GM19324 (cell line): Measurements from ENCODE around the gene ABR.
"Not testable (repeated sequence)": the region's sequence is repeated elsewhere in the genome, so short reads cannot be mapped to it uniquely, and the experiment has no call there.

ENCODE experiments used
- ATAC-seq: cut with Tn5 transposase; IDR thresholded peaks from one replicate; pipeline ENCODE4 v1.9.1; 2021; ENCODE audit warnings: mild to moderate bottlenecking, moderate library complexity; ENCODE audit not compliant: unreplicated experiment, low FRiP score

The ABR gene

DNA sequence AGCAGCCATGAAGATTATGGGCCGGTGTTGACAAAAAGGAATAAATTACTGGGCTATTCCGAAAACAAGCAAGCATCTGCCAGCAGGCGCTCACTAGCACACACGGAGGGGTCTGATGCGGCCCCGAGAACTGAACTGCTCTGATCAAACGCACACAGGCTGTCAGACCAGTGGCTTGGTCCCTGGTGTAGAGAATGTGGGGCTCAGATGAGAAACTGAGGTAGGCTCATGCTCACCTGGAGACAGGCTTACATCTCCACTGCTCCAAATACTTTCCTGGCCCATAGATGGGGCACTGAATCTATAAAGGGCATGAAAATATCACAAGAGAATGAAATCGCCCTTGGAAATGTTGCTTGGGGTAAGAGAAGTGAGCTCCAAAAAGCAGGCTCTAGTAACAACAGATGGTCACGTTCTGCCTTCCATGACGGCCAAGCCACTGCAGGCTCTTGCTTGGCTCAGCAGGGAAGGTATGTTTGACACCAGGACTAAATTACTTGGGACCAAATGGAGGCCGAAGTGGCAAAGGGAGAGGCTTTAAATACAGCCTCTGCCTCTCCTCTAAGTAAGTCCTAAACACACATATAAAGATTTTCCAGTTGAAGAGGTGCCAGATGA is 5.4 kb downstream of the ABR start:
- ATAC-seq = no peak

DNA sequence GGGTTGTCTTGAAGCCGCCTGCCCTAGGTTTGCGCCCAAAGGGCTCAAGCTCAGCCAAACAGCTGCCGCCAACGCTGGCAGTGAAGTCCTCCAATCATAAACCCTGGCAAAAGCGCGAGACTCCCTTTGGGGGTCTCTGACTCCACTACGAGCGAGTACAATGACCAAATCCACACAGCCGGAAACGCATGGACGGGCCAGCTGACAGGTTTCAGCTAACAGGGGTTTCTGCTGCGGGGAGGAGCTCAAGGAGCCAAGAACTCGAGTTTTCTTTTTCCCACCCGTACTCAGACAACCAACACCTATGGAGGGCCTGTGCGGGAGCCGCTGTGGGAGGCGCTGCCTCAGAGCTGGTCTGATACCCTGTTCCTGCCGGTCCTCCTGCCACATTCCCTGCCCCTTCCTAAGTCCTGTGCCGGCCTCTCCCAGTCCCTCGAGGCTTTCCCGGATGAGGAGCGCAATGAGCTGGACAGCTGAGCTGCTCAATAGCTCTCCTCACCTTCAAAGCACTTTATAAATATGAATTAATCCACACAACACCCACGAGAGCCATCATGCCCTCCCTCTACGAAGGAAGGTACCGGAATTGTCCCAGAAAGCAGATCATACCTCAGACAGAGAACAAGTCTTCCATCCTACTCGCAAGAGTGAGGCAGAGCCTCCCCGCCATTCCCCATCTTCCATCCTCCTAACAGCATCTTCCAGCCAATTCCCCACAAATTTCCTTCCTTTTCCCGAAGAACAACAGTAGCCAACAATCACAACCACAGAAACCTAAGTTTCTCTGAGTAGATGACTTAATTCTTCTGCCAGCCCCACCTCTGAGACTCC is 6.1 kb downstream of the ABR start:
- ATAC-seq = no peak

DNA sequence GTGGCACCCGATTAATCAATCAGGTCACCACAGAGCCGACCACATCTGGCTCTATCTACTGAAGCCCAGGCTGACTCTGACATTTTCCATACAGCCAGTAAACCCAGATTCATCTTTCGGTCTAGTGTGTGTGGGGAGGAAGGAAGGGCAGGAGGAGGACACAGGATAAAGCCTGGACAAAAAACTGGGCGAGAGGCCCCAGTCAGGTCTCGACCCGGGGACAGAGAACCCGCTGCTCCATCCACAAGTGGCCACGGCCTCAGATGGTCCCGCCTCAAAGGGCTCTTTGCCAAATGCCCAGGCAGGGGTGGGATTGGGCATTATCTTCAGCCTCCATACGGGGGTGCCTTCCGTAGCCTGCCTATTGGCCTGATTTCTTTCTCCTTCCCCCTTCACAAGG is 7.8 kb downstream of the ABR start:
- no peak for ATAC-seq

DNA sequence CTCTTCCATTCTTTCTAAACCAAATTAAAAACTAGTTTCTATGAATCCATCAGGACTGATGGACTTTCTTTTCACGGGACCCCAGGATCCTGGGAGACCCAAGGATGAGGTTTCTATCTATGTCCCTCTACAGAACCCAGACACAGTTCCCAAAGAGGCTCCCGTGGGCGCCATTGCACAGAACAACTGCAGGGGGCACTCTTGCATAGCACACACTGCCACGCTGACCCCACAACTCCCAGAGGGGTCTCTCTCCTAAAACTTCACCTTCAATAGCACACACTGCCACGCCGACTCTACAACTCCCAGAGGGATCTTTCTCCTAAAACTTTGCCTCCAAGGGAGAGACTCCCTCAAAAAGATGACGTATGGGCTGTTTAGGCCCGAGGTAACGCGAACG is 9.0 kb downstream of the ABR start:
- ATAC-seq = no peak

DNA sequence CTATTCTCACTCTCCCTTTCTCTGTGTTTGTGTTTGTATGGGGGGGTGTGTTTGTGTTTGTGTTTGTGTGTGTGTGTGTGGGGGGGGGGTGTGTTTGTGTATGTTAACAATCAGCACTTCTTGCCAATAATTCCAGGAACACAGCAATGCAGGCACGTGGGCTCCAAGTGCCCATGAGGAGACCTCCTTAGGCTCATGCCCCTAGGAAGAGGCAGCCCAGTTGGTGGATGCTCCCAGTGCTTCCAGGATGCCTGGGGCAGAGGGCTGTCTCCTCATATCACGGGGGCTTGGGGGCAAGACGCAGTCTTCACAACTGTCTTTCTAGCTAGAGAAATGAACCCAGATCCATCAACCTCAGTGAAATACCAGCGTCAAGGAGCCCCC is 9.9 kb downstream of the ABR start:
- ATAC-seq = no peak

DNA sequence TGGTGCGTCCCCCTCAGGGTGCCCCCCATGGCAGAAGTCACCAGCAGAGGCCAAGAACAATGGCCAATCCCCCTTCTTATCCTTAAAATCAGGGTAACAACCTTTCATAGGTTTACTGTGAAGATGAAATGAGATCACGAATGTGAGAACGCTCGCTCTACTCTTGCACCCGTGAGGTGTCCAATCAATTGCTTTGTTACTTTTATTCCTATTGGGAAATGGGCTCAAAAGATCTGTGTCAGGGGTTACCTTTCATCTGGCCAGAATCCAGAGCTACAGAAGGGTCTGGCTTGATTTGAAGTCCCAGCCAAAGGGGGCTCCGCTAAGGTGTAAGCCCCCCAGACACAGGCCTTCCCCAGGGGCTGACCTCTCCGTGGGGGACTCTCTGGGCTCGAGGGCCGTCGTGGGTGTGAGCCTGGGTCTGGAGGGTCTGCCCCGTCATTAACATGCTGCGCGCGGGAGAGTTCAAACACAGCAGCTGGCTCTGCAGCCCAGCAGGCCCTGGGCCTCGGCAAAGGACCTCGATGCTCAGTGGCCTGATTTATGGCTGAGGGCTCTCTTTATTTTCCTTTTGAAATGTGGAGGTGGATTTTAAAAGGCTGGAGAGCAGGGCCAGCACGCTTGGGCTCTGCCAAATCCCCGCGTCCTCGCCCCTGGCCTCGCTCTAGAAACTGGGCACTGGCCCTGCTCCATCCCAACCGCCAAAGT is 10.4 kb downstream of the ABR start:
- no peak for ATAC-seq

DNA sequence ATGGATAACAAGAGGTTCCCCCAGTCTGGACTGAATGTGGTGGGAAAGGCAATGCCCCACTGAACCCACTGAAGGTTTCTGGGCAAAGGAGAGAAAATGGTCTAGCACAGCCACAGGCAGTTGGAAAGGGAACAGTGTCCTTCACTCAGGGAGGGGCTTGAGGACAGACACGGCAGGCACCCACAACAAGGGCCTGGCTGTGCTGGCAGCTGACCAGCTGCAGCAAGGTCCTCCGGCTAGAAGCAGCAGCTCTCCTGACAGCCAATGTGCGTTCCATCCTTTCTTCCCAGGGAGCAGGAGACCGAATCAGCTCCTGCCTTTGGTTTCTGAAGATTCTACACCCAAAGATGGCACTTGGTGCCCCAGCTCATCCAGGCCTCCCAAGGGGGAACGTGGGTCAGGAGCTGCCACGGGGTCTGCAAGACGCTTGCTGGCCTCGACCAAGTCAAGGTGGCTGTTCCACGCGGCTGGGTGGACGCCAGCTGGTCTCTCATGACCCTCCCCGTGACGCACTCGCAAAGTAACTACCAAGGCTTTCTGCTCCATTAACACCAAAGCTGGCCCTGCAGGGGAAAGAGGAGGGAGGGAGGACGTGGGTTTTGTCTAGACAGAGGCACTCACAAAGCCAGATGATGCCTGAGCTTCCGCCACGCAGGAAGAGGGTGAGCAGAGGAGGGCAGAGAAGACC is 11.1 kb downstream of the ABR start:
- ATAC-seq = no peak

DNA sequence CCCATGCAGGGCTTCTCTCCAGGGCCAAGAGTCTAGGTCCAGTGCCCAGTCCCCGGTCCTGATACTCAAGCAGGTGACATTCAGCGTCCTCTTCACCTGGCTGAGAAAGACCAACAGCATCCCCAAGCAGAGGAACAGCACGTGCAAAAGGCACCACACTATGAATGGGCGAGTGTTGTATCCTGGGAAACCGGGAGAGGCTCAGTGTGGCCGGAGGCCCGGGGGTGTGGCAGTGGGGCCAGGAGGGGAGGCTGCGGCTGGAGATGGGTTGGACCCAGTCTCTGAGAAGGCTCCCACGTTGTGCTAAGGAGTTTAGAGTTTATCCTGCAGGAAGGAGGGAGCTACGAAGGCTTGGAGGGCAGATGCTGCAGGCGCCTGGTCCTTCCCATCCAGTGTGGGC is 13.5 kb downstream of the ABR start:
- no peak for ATAC-seq

DNA sequence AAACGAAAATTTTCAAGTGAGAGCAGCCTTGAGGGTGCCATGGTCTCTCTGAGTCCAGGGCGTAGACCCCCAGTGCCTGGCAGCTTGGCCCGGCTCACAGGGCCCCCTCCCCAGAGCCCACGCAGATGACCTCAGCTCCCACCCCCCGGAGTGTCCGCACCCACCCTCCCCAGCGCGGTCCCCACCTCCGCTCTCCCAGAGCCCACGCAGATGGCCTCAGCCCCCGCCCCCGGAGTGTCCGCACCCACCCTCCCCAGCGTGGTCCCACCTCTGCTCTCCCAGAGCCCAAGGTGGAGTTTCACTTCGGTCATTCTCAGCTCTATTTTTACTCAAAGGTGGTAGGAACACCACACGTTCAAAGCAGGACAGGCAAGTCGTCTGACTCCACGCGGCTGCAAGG is 13.9 kb downstream of the ABR start:
- ATAC-seq = no peak

DNA sequence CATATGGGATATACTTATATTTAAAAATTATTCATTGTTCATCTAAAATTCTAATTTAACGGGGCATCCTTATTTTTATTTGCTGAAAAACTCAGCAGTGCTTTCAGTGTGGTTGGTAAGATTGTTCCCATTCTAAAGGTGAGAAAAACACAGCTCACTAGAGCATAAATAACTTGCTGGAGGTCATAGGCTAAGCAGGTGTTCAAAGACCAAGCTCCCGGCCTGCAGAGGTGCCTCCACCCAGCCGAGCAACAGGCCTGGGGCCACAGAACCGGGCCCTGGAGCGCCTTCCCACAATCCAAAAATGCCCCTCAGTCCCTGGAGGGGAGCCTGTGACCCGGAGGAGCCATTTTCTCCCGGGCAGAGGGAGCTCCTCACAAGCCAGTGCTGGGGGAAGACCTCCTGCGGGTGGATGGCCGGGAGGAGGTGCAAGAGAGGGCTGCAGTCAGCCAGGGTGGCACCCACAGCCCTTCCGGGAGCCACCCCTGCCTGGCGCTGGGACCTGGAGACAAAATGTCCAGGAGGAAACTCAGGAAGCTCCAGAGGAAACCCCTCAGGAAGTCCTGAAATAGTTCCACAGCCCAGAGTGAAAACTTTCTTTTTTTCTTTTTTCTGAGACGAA is 14.7 kb downstream of the ABR start:
- ATAC-seq = no peak

DNA sequence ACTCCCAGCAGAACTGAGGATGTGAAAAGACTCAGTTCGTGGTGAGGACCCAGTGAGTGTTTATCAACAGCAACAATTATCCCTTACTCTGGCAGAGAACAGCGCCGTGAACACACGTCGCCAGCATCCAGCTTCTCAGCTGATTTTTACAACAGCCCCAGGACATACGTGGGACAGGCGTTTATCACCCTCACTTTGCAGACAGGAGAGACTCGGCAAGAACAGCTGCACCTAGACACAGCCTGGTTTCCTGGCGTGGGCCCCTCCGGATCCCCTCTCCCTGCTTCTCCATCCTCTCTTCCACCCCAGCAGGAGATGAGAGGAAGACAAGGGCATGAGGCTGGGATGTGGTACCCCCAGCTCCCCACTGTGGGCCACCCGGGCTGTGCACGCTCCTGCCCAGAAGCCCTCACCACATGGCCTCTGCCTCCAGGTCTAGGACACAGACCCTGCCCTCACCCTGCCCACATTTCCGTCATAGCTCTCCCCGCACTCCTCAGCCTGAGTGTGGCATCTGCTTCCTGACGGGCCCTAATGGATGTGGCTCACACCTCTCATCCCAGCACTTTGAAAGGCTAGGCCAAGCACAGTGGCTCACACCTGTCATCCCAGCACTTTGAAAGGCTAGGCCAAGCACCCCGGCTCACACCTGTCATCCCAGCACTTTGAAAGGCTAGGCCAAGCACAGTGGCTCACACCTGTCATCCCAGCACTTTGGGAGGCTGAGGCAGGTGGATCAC is 17.5 kb downstream of the ABR start:
- no peak for ATAC-seq

DNA sequence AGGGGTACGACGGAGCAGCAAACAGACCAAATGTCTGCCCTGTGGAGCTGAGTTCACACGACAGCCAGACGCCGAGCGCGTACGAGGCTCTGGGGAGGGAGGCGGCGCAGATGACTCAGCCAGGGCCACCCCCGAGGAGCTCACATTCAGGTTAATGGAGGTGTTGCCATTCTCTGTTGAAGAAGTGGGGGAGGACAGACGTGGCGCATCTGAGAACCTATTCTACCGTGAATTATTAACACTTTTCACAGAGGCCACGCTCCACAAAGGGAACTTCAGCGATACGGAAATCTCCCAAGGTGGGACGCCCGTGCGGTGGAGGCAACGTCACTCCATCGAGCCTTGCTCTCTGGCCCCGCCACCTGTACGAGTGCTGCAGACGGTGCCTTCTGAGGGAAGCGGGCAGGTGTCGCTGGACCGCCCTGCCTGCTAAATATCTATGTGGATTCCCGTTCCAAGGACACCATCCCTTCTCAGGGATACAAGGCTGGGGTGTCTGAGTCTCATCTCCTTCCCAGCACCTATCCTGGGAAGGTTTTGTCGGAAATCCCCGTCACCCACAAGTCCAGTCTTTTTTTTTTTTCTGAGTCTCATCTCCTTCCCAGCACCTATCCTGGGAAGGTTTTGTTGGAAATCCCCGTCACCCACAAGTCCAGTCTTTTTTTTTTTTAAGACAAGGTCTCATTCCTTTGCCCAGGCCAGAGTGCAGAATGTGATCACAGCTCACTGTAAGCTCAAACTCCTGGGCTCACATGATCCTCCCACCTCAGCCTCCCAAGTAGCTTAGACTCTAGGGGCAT is 19.0 kb downstream of the ABR start:
- no peak for ATAC-seq

DNA sequence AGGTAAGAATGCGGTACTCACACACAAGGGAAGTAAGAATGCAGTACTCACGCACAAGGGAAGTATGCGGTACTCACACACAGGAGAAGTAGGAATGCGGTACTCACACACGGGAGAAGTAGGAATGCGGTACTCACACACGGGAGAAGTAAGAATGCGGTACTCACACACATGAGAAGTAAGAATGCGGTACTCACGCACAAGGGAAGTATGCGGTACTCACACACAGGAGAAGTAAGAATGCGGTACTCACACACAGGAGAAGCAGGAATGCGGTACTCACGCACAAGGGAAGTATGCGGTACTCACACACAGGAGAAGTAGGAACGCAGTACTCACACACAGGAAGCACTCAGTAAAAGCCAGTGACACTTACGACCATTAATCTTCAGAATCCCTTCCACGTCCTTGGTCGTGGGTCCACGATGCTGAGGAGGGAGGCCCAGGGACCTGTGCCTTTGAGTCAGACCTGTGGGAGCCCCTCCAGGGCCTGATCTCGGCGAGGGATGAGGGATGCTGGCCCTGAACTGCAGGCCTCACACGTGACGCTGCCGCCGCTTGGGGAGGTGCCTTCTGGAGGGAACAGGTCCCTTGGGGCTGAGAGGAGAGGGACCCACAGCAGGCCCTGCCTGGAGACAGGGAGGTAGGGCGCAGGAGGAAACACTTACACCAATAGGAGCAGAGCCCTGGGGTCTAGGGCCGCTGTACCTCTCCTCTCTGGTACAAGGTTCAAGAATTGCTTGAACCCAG is 20.2 kb downstream of the ABR start:
- ATAC-seq = no peak

DNA sequence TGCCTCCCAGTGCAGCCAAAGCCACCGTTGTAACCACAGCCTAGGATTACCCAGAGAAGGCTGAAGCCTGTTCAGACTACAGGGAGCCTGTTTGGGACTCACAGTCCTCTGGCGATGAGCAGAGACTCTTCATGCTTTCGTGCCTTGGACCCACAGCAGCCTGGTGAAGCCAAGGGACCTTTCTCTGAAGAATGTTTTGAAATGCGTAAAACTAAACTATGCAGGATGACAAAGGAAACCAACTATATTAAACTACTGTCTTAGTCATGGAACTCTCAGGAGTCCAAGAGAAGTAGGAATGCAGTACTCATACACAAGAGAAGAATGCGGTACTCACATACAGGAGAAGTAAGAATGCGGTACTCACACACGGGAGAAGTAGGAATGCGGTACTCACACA is 20.9 kb downstream of the ABR start:
- no peak for ATAC-seq

DNA sequence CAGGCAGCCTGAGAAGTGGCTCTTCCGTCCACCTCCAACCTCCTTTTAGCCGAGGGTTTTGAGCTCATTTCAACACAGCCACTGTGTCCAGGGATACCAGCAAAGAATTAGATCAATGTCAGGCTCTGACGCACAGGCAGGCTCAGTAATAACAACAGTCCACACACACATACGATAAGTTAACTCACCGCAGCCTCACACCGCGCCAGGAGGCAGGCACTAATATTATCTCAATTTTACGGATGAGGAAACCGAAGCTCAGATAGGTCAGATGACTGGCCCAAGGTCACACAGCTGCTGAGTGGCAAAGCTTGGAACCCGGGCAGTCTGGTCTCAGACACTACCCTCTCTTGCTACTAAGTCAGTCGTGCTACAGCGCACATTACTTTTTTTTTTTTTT is 22.9 kb downstream of the ABR start:
- ATAC-seq = no peak

DNA sequence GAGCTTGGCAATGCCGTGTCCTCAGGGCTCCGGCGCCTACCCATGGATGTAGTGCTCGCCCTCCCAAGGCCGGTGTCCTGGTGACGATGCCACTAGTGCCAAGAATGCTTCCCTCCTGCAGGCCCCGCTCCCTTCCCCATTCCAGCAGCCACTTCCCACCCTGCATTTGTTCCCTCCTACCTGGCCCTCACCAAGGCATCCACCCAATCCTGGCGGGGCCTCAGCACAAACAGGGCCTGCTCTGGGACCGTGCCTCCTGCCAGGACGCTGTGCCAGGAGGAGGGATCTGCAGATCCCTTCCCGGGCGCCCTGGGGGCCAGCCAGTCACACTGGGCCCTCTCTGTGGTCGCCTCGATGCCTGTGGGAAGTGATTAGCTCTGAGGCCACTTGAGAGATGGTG is 25.1 kb downstream of the ABR start:
- no peak for ATAC-seq

DNA sequence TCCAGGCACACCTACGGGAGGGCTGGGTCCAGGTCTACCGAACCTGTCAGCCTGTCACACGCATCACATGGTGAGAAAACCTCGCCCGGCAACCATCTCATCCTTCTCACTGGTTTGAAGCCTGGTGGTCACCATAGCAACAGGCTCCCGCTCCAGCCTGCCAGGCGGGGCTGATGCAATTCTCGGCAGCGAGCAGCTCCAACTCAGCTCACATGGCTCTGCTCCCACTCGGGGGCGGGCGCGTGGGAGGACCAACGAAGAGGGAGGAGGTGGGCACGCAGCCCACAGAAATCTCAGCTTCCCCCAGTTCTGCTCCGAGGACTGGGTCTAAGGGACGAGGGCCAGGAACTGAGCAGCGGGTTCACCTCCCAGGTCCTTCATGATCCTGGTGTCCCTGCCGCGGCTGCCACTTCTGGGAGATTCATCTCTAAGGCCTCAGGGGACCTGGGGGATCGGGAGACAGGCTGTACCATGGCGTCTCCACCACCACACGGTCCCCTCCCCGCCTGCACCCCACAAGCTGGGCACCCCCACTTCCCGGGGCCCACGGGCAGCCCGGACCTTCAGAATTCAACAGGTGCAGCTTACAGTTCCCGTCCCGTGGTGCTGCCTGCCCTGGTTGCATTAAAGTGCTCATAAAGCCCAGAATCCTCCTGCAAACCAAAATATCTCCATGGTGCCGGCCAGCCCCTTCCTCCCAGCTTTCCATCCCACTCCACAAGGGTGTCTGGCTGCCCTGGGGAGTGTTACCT is 25.8 kb downstream of the ABR start:
- ATAC-seq = no peak

DNA sequence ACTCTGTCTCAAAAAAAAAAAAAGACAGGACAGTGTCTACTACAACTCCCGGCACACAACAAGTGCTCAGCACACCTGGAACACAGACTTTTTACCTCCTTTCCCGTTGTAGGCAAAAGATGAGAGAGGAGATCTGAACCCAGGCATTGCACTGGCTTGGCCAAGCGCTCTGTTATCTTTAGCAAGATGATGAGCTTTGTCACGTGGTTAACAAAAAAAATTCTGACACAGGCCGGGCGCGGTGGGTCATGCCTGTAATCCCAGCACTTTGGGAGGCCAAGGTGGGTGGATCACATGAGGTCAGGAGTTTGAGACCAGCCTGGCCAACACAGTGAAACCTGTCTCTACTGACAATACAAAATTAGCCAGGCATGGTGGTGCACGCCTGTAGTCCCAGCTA is 27.2 kb downstream of the ABR start:
- not testable (repeated sequence) for ATAC-seq
